ENCODE data around the gene ETFDH.

The ETFDH gene

GRCh38 chr4:158758142-158758541, 86.0 kb downstream of the ETFDH start:
- H3K27ac ChIP-seq: no peak overlapping the region
- no peak for TF ChIP-seq CTCF (conservative IDR thresholded peaks at IDR 0.05)

- no peak overlapping the region for H3K27ac ChIP-seq
- TF ChIP-seq CTCF (conservative IDR thresholded peaks at IDR 0.05): no peak
Measured at GRCh38 chr4:158758703-158759102, 86.6 kb downstream of the ETFDH start.
